HG03558 (cell line): Measurements from ENCODE around the gene CACNB3.

ENCODE experiments used
- ATAC-seq: cut with Tn5 transposase; IDR thresholded peaks from one replicate; pipeline ENCODE4 v1.9.1; 2021; ENCODE audit warnings: moderate number of reproducible peaks; ENCODE audit not compliant: unreplicated experiment; ENCODE audit errors: extremely low read depth

Gene CACNB3

DNA sequence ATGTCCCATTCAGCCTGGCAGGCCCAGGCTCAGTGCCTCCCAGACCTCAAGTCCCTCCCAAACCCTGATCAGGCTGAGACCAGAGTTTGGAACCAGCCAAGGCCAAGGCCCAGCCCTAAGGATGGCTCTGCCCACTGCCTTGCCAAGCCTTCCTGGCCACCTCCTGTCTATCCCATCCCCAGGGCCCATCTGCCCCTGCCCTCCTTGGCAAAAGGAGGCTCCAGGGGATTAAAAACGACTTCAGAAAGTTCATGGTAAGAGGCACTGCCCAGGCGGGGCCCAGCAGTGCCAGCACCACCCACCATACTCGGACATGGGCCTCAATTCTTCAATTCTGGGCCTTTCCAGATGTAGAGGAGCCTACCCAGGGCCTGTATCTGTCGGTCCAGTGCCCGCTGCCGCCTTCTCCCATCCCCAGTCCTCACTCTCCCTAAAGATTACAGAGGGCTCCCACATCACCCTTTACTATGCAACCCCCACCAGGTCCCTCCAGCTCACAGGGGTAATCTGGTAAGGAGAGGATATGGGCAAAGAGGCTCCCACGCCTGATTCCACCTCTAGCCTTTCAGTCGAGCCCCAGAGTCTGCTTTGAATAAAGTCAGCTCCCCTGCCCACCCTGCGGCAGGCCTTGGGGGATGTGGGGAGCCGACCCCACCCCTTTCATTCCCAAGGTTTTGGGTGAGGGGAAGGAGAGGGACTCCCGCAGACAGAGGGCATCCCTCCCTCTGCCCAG is 30.3 kb upstream of the CACNB3 start:
- no peak for ATAC-seq

DNA sequence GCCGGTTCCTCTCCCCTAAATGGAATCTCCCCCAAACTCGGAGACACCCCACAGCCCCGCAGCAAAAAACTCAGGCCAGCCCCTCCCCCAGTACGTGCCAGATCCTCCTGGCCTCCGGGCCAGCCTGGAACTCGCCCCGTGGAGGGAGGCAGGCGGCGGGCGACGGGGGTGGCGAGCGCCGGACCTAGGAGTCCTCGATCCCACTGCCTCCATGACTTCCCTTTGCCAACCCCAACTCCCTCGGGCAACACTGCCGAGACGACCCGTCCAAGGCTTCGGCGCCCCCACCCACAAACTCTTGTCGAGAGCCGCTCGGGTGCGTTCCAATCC is 29.8 kb upstream of the CACNB3 start:
- ATAC-seq = no peak

DNA sequence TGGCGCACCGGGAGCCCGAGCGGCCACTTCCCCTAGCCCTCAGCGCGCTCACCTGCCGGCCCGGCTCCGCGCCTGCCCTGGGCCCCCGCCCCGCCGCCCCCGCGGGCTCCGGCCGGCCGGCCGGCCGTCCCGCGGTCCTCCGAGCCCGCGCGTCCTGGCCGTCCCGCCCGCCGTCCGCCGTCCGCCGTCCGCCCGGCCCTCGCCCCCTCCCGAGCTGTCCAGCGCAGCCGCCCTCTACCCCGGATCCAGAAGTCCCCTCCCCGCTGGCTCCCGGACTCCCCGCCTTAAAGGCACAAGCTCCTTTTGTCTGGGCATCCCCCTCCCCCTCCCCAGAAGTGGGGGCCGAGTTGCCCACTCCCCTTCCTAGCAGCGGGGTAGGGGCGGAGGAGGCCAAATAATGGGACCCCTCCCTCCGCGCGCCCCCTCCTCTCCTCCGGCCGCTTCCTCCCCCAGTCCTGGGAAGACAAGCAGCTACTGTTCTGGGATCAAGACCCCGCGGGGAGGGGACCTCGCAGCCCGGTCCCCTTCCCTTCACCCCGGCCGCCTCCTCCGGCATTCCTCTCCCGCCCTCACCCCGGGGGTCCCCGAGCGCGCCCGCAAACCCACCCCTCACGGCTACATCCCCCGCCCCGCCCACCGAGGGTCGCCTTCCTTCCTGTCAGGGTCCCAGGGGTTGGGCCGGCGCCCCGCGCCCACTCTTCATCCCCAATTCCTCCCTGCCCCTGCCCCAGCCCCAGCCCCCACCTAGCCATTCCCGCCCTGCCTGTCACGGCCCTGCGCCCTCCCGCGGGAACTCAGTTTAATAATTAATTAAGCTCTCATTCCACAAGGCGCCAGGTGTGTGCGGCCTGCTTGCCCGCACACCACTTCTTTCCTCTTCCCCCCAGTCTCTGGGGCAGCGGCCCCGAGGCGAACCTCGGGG is 29.2 kb upstream of the CACNB3 start, which contains the start of gene ADCY6:
TSS of gene ADCY6 (minus strand) at position 236 of the 922 bp plus-strand sequence. CDS start 5,655 bp downstream, outside the sequence.
- ATAC-seq = no peak

DNA sequence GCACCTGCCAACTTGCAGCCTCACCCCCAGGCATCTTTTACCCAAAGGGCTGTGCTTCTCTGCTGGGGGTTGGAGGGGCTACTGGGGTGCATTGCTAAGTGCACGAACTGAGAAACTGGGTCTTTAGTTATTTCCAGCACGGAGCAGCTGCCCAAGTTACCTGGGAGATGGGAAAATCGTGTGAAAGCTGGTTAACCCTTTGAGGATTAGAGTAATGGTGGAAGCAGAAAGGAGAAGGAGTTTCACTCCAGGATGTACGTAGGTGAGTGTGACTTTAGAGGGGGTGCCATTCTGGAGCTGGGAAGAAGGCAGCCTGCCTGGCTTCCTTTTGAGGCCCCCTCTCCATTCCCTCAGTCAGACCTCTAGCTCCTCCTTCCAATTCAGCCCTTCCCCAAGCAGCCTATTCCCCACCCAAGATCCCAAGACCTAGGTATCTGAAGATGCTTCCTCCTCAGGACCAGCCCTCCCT is 28.4 kb upstream of the CACNB3 start:
- no peak for ATAC-seq

DNA sequence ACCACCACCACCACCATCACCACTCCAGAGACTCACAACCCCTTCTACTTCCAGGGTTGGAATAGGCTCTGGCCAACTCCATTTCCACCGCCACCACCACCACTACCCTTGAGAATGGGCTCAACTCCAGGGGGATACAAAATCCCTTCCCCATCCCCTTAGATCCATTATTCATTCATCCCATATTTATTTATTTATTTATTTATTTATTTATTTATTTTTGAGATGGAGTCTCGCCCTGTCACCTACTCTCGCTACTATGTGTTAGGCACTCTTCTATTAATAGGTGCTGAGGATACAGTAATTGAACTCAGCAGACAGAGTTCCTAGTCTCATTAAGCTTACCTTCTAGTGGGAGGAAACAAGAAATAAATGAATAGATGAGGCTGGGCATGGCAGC is 24.6 kb upstream of the CACNB3 start:
- no peak for ATAC-seq

DNA sequence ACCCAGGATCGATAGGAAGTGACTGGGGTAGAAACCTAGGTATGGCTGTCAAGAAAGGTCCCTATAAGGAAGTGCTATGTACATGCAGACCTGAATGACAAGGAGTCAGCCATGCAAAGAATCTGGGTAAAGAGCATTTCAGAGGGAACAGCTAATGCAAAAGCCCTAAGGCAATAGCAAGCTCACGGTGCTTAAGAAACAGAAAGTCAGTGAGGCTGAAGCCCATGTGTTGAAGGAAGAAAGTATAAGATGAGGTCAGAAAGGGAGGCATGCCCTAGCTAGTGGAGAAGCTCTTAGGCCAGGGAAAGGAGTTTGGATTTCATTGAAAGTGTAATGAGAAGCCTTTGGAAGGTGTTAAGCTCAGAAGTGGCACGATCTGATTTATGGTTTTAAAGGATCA is 23.4 kb upstream of the CACNB3 start:
- no peak for ATAC-seq

DNA sequence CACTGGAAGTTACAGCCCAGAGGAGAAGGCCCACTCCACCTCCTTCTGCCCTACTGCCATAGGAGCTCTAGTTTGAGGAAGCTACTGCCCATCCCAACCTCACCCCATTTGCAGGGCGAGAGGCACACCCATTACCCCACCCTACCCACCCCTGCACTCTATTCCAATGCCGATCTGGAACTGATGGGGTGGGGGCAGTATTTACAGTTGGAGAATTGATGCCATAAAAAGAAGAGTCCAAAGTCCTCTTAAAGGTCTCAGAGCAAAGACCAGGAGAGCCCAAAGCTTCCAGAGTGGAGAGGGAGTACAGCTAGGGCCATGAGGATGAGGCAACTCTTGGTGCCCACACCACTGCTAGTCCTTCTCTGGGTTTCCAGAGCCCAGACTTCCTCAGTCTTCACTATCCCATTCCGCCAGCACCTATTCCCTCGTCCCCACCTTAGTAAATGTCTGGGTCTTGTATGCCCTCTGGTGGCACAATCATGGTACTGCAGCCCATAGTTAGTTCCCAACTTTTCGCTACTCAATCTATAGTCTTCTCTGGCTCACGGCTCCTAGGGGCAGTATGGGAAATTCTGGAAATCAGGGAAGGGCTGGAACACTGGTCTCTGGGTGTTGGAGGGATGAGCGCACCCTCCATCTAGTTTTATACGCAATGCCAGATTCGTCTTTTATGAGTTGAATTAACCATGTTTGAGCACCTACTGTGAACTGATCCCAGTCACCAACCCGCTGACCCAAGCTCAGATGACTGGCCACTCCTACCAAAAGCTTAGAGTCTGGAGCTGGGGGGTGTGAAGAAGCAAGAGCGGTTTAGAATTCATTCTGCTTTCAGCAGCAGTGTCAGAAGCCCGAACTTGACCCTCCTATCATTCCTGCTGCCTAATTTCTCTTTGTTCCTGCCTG is 22.5 kb upstream of the CACNB3 start:
- no peak for ATAC-seq

DNA sequence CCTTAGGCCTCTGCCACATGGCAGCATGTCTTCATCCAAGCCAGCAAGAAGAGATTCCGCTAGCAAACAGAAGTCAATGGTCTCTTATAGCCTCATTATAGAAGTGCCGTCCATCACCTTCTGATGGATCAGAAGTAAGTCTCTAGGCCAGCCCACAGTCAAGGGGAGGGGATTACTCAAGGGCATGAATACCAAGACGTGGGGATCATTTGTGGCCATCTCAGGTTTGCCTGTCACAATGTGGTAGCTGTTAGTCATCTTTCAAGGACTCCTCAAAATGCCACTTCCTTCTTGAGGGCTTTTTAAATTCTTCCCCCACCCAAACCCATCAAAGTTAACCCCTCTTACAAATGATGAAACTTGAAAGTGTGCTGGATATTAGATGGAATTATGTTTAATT is 21.3 kb upstream of the CACNB3 start:
- ATAC-seq = no peak

DNA sequence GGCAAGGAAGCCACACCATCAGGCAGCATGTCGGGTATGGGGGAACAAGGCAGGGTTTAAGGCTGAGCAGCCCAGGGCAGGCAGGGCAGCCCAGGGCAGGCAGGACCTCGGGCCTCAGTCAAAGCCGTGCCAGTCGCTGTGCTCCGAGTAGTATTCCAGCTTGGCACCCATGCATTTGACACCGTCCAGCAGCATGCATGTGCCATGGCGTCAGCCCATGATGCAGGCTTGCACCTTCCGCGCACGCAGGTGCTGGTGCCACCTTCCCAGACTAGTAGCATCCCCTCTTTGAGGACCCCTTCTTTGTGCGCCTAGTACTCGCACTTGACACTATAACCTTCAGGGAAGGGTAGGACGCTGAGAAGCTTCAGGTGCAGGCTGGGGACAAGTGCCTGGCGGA is 17.8 kb upstream of the CACNB3 start:
- ATAC-seq = no peak

DNA sequence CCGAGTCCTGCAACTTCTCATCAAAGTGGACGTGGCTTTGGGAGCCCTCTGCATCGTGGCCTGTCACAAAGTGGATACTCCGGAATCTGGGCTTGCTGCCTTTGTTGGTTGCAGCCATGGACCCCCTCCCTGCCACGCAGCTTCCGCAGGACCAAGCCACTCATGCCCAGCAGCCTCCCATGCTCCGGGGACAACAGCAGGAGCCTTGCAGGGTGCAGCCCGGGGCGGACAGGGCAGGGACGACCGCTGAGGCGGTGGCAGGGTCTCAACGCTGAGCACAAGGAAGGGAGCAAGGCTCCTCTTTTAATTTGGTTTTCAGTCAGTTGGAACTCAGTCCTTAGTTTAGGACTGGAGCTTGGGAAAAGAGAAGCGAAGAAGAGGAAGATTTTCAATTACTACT is 17.3 kb upstream of the CACNB3 start:
- ATAC-seq = no peak

DNA sequence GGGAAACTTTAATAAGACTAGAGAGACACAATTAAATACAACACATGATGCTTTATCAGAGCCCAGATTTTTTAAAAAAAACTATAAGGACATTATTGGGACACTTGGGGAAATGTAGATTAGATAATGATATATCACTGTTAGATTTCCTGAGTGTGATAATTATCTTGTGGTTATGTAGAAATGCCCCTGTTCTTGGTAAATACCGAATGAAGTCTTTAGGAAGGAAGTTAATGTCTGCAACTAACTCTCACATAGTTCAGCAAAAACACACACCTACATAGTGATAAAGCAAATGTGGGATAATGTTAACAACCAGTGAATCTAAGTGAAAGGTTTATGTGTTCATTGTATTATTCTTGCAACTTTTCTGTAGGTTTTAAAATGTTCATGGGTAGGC is 14.6 kb upstream of the CACNB3 start:
- ATAC-seq = no peak

DNA sequence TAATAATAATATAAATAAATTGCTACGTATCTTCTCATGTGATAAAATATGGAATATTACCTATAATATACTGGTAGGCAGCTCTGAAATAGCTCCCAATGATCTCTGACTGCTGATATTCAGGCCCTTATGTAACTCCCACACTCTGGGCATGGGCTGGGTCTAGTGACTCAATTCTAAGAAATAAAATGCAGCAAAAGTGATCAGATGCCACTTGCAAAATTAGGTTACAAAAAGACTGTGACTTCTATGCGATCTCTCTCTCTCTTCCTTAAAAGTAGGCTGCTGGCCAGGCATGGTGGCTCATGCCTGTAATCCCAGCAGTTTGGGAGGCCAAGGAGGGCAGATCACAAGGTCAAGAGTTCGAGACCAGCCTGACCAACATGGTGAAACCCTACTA is 10.3 kb upstream of the CACNB3 start:
- no peak for ATAC-seq

DNA sequence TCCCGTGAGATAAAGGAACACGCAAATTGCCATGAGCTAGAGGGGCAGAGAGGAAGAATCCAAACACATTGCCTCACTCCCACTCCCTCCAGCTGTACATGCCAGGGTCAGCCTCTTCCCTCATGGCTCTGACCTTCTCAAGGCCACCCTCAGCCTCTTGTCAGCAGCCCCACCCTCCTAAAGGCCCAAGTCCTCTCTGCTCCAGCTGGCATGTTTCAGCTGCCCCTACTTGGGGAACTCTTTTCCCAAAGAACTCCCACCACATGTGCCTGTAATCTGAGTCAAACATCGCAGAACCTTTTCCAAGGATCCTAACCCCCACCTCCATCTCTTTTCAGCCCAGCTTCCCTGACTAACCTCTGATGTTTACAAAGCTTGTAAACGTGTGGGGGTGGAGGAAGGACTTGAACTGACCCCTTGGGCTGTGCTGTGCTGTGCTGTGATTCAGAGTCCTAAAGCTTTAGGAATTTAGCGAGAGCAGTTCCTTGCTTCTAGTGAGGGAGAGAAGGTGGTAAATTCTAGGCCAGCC is 7.3 kb upstream of the CACNB3 start:
- ATAC-seq = no peak

DNA sequence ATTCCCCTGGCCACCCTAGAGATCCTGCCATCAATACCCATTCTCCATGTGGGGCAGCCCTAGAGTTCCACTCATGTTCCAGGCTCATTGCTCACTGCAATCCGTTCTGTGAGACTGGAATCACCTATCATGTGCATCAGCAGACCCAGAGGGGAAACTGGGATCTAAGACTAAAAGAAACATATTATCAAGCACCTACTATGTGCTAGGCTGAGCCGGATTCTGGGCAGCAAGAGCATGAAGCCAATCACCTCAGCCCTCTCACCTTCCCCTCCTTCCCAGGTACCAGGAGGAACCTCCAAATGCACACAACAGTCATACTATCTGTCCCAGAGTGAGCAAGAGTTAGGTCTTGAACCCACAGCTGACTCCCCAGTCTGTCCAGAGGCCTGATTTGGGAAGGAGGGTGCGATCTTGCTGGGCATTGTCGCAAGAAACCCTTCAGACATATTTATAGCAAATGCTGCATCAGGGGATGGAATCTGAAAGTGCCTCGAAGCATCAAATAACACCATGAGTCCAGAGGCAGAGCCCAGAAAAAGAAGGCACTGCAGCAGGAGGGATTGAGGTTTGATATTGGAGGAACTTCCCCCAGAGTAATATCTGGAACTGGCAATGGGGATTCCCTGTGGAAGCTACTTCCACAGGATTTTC is 6.7 kb upstream of the CACNB3 start:
- no peak for ATAC-seq

DNA sequence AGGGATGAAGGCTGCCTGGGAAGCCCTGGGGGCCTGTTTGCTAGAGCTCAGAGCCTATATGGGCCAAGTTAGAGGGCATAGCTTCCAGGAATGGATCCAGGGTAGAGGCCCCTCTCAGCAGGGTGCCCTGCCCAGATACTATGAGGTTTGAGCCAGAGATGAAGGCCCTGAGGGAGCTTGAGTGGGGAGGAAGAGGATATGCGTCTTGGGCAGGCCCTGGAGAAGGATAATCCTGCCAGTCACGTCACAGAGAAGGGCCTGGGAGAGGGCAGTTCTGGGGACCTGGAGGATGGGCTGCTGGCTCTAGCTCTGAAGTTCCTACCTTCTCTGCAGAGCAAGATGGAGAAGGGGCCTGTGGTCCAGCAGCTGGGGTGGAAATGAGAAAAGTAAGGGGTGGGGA is 5.9 kb upstream of the CACNB3 start:
- no peak for ATAC-seq

DNA sequence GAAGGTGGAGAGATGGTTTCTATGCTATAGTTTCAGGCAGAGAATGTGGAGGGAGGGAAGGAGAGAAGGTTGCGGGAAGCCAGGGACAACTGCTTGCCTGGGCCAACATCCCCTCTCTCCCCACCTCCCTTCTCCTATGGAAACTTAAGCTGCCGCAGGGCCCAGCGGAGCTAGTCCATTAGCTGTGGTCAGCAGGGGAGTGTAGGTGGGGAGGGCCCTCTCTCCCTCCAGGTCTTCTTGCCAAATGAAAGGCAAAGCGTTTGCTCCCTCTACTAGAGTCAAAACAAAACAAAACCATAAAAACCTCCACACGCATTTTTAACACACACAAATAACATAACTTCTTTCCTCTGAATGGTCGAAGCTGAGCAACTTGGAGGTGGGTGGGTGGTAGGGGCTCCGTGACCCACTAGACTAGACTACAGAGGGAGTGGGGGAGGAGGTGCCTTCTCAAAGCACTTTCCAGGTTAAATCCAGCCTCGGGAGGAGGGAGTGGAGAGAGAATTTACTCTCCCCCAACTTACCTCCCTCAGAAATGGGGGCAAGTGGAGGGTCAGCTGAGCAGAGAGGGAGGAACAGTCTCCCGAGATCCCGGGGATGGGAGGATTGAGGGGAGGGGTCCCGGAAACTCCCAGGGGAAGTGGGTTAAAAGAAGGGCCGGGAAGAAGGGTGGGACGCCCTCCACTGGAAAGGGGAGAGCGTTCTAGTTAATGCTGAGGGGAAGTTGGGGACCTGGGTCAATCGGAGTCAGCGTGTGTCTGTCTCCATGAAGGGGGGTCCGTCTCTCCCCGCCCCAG is 4.6 kb upstream of the CACNB3 start:
- no peak for ATAC-seq

DNA sequence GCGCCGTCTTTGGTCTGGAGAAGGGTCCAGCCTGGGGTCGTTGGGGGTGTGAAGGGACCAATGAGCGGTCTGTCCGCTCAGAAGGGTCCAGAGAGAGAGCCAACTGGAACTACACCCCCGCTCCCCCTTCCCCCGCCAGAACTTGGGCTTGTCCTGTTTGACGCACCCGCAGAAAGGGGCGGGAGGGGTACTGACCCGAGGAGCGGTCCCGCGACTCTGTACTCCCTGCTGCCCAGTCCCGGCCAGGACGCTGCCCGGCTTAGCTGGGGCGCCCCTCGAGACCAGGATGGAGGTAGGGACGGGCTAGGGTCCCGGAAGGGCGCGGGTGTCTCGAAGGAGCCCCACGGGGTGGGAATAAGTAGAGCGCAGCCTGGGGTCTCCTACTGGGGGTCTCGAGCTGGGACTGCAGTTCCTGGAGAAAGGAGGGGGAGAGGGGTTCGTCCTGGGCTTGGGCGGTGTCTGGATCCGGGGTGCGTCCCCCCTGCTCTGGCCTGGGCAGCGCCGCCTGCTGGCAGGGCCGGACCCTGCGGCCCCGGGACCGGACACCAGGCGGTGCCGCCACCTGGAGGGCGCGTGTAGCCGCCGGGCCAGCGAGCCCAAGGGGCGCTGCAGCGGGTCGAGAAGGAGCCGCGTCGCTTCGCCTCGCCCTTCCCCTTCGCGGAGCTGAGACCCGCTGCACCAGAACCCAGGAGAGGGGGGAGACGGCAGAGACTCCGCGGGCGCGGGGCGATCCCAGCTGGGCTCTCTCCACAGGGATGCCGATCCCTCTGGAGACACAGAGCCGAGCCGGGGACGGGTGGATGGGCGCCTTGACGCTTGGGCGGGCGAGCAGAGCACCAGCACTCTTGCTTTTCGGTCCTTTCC is 3.8 kb upstream of the CACNB3 start:
- ATAC-seq = peak; percentile 52
